Measurements from ENCODE around the gene LRRC8C. TPM values are rescaled to one million over a fixed set of nuclear protein-coding genes. Genes with fewer than 3 reads are reported as not detected.
A peak's percentile ranks its signal among the peaks of the same experiment; 100 is the strongest.

LRRC8C gene
- total and polyA plus RNA-seq, 7 donors = 0.69 to 7.8 (median 3.8) TPM

GRCh38 chr1:89605692-89606091 is 27.2 kb upstream of the LRRC8C start:
- DNase-seq = no peak
- intact Hi-C loops (cut with DNase I) = no loop called here
- Histone ChIP-seq H3K27me3 (no peaks in the 10 kb centered on the region), H3K27ac (no peak overlapping the region), H3K9me3 (no peaks in the 10 kb centered on the region), H3K36me3 (no peaks in the 10 kb centered on the region), H3K4me3 (no peak overlapping the region), H3K4me1 (no peaks in the 10 kb centered on the region)
- WGBS, 2 donors = 68 to 88% methylated on average over 2 of the region's 2 CpGs
- TF ChIP-seq POLR2AphosphoS5 (IDR thresholded peaks at IDR 0.05) (no peak), CTCF (IDR thresholded peaks at IDR 0.05) (no peak), POLR2A (IDR thresholded peaks at IDR 0.05) (no peak), EP300 (IDR thresholded peaks at IDR 0.05) (no peak)

- Histone ChIP-seq H3K27me3 (no peaks in the 10 kb centered on the region), H3K9me3 (no peaks in the 10 kb centered on the region), H3K4me1 (no peaks in the 10 kb centered on the region), H3K27ac (no peak overlapping the region), H3K4me3 (no peak overlapping the region), H3K36me3 (no peaks in the 10 kb centered on the region)
- intact Hi-C loops (cut with DNase I) = no loop called here
- DNase-seq = no peak
- WGBS, 2 donors = 89 to 92% methylated on average over 3 of the region's 3 CpGs
- TF ChIP-seq CTCF (IDR thresholded peaks at IDR 0.05) = no peak
- TF ChIP-seq POLR2AphosphoS5 (IDR thresholded peaks at IDR 0.05) = no peak
- no peak for TF ChIP-seq POLR2A (IDR thresholded peaks at IDR 0.05)
- no peak for TF ChIP-seq EP300 (IDR thresholded peaks at IDR 0.05)
Observed at GRCh38 chr1:89606227-89606980, 26.5 kb upstream of the LRRC8C start.

- no peaks in the 10 kb centered on the region for H3K9me3 ChIP-seq
- no peak overlapping the region for H3K4me3 ChIP-seq
- DNase-seq = no peak
- TF ChIP-seq POLR2A (IDR thresholded peaks at IDR 0.05) (no peak), CTCF (IDR thresholded peaks at IDR 0.05) (no peak), EP300 (IDR thresholded peaks at IDR 0.05) (no peak), POLR2AphosphoS5 (IDR thresholded peaks at IDR 0.05) (no peak)
- WGBS, 2 donors = 61 to 92% methylated on average over 2 of the region's 2 CpGs
- no peaks in the 10 kb centered on the region for H3K36me3 ChIP-seq
- intact Hi-C loops (cut with DNase I) = no loop called here
- no peaks in the 10 kb centered on the region for H3K27me3 ChIP-seq
- no peaks in the 10 kb centered on the region for H3K4me1 ChIP-seq
- peak overlapping the region in 1 of 4 donors; percentile 28 for H3K27ac ChIP-seq
Observed at GRCh38 chr1:89607156-89607555, 25.8 kb upstream of the LRRC8C start.

- H3K4me3 ChIP-seq = no peak overlapping the region
- no peaks in the 10 kb centered on the region for H3K9me3 ChIP-seq
- H3K4me1 ChIP-seq = no peaks in the 10 kb centered on the region
- no peak for TF ChIP-seq CTCF (IDR thresholded peaks at IDR 0.05)
- TF ChIP-seq POLR2A (IDR thresholded peaks at IDR 0.05) = no peak
- no peak for TF ChIP-seq EP300 (IDR thresholded peaks at IDR 0.05)
- TF ChIP-seq POLR2AphosphoS5 (IDR thresholded peaks at IDR 0.05) = no peak
- H3K27ac ChIP-seq = peak overlapping the region in 3 of 4 donors; percentile 11 to 28 (median 28)
- no peaks in the 10 kb centered on the region for H3K27me3 ChIP-seq
- no peak for DNase-seq
- H3K36me3 ChIP-seq = no peaks in the 10 kb centered on the region
- intact Hi-C loops (cut with DNase I) = no loop called here
- WGBS, 2 donors = 78 to 90% methylated on average over 5 of the region's 5 CpGs
Observed at GRCh38 chr1:89607586-89608318, 25.2 kb upstream of the LRRC8C start.

Measured in sigmoid colon (tissue), 7 donors.